GM19397 (cell line): ENCODE results near the gene PACRG.
A peak's percentile ranks its signal among the peaks of the same experiment; 100 is the strongest.
"Not testable (repeated sequence)": the region's sequence is repeated elsewhere in the genome, so short reads cannot be mapped to it uniquely, and the experiment has no call there.

Experiments used
- ATAC-seq: cut with Tn5 transposase; IDR thresholded peaks from one replicate; pipeline ENCODE4 v1.9.1; 2021; ENCODE audit warnings: mild to moderate bottlenecking, moderate library complexity; ENCODE audit not compliant: unreplicated experiment

Gene PACRG

GRCh38 chr6:162727322-162728182, at the start of gene PACRG, which contains the start of gene PRKN:
TSS of gene PACRG (plus strand) at chr6:162727974.
TSS of gene PRKN (minus strand) at chr6:162727766.
- ATAC-seq = peak; percentile 98

- not testable (repeated sequence) for ATAC-seq
These were observed 48.9 kb upstream of the PACRG start for GRCh38 chr6:162678896-162679295.

- ATAC-seq = no peak
These were observed 48.1 kb upstream of the PACRG start for GRCh38 chr6:162679681-162680080.

DNA sequence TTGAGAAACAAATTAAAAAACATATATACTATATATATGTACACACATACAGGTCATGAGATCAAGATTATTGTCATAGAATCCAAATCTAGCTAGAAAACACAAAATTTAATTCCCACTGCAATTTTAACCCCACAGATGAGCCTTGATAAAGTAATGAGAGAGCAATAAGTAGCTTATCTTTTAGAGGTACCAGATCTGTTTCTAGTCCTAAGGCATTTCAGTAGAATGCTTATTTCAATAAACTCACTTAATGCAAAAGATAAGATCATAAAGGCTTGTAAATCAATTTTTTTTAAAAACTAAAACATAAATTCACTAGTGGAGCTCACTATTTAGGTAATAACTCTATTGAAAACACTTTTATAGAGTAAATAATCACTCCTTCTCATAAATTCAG, 47.4 kb upstream of the PACRG start:
- no peak for ATAC-seq

DNA sequence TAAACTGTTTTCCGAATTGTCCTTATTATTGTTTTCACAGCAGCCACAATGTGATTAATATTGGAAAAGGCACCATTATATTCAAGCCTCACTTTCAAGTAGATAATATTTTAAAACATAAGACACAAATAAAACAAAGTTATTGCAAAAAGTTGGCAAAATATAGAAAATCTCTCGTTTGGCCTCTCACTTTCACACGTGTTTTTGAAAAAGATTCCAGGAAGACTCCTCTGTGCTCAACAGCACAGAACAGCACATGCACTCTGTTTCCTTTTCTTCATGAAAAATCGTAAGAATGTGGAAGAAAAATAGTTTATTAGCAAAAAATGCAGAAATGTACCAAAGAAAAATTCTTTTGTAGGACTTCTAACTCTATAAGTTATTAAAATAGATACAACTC, 46.9 kb upstream of the PACRG start:
- no peak for ATAC-seq

GRCh38 chr6:162681447-162681846, 46.3 kb upstream of the PACRG start:
- no peak for ATAC-seq

DNA sequence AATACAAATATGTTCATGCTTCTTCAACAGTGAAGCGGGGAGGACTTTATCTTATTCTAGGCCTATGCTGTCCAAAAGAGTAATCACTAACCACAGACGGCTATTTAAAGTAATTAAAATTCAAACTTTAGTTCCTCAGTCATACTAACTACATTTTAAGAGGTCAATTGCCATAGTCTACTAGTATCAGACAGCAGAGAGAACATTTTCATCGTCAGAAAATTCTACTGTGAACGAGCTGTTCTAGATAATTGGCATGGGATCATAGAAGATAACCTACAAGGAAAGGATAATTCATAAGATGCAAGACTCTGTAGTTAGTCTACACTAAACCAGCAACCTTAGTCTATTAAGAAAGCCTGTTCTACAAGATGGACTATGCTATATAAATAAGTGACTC, 44.6 kb upstream of the PACRG start:
- no peak for ATAC-seq

GRCh38 chr6:162684052-162684451, 43.7 kb upstream of the PACRG start:
- ATAC-seq = no peak

- no peak for ATAC-seq
These were observed 42.8 kb upstream of the PACRG start for GRCh38 chr6:162684961-162685360.

- no peak for ATAC-seq
These were observed 42.2 kb upstream of the PACRG start for GRCh38 chr6:162685586-162685985.

DNA sequence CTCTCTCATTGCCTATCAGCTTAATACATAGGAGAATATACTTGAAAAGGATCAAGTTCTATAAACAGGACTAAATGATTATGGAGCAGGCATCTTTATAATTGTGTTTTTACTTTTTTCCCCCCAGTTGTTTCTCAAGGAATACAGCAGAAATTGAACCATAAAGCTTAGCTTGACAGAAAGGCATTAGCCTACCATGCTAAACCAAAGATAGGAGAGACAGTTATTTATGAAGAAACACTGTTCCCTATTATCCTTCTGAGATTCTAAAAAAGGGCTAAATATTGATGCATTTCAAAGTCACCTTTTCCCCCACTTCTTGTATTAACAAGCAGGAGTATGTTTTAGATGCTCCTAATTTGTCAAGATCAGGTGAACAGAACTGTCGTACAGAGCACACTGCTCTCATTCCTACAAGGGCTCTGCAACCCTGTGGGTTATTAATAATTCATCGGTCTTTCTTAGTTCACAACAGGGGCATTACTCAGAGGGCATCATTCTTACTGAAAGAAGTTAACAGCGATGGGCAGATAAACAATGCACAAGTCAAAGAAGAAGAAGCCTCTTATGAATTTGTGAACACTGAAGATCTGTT, 38.9 kb upstream of the PACRG start:
- ATAC-seq = no peak

GRCh38 chr6:162690158-162690557, 37.6 kb upstream of the PACRG start:
- ATAC-seq = no peak

GRCh38 chr6:162697872-162698403, 29.8 kb upstream of the PACRG start:
- no peak for ATAC-seq

- ATAC-seq = no peak
These were observed 29.3 kb upstream of the PACRG start for GRCh38 chr6:162698440-162698839.

- ATAC-seq = no peak
These were observed 27.8 kb upstream of the PACRG start for GRCh38 chr6:162699961-162700360.

DNA sequence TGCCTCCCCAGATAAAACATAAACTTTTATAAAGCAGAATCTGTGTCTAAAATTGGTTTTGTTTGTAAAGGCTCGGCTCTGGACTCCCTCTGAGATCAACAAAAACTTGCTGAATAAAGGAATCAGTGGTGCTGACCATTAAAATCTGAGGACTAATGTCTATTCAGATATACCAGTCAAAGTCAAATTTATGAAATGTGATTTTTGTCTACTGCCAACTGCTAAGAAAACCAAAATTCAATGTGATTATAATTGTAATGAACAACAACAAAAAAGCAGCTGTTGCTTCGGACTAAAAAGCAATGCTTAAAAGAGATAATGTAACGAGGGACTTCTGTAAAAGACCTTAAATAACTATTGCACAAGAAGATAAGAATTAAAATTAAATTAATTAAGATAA, 26.8 kb upstream of the PACRG start:
- ATAC-seq = no peak

GRCh38 chr6:162701551-162701950, 26.2 kb upstream of the PACRG start:
- no peak for ATAC-seq

DNA sequence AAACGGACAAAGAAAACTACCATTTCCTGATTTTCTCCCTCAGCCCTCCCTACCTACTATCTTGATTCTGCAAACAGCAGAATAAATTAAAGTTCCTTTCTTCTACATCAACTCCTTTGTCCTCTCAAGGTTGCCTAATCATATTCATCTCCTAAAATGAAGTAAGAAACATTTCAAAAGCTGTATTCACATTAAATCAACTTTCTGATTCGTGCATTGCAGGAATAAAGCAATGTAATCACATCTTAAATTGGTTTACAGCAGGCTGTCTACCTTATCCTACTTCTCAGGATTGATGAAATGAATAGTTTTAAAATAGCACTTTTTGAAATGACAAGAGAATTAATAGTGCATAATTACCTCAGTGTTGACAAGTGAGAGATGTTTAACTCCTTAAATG, 25.3 kb upstream of the PACRG start:
- ATAC-seq = no peak

DNA sequence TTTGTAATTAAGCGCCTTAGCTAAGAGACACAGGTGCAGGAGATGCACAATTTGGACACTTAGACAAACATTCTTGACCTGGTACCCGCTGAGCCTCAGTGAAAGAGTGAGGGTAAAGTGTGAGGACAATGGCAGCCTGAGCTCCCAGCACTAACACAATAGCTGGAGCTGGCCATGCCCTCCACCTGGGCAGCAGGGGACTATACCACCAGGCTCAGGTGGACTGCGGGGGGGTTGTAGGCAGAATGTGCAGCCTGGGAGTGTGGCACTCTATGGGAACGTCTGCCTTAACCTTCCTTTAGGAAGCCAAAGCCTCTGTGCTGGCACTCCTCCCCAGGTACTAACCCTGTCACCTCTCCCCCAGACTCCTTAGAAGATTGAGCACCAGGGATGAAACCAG, 23.8 kb upstream of the PACRG start:
- no peak for ATAC-seq

GRCh38 chr6:162705736-162706135, 22.0 kb upstream of the PACRG start:
- ATAC-seq = no peak

DNA sequence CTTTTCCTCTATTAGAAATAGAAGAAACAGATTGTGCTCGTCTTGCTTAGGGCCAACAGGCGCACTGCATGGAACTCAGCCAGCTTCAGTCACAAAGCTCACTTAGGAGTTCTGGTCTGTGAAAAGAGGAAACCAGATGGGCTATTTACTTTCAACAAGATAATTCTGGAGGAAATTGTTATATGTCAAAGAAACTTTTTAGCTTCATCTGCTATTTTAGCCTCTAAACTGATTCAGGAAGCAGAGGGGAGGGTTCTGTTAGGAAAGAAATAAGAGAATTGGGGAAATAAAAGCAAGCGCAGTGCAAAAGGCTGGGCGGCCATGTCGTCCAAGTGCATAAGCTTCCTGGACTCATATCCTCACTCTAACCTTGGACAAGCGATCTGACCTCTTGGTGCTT, 21.5 kb upstream of the PACRG start:
- ATAC-seq = no peak

GRCh38 chr6:162708971-162709370, 18.8 kb upstream of the PACRG start:
- no peak for ATAC-seq
